Activated naive CD4-positive, alpha-beta T cell treated with Interleukin-2 at 50 U/mL for 16 hours (primary cell): Measurements from ENCODE around the gene CCNG2.
"Not testable (repeated sequence)": the region's sequence is repeated elsewhere in the genome, so short reads cannot be mapped to it uniquely, and the experiment has no call there.

ENCODE experiments used
- DNase-seq: peaks from one replicate; pipeline ENCODE4 v3.0.0-alpha.2; 2020

CCNG2 gene

GRCh38 chr4:77156912-77157858 lies at the start of gene CCNG2:
Gene CCNG2, plus strand, starts transcription at chr4:77157207. Its CDS starts 1,326 bp downstream, at chr4:77158533.
- DNase-seq: peak; percentile 82

GRCh38 chr4:77110730-77111129 lies 46.3 kb upstream of the CCNG2 start:
- DNase-seq: no peak

GRCh38 chr4:77113069-77113468 lies 43.9 kb upstream of the CCNG2 start:
- no peak for DNase-seq

- DNase-seq: no peak
Observed at GRCh38 chr4:77117721-77118120, 39.3 kb upstream of the CCNG2 start.

- no peak for DNase-seq
Observed at GRCh38 chr4:77120886-77121508, 36.0 kb upstream of the CCNG2 start.

GRCh38 chr4:77121736-77122240 lies 35.2 kb upstream of the CCNG2 start:
- no peak for DNase-seq

- no peak for DNase-seq
Observed at GRCh38 chr4:77122656-77123055, 34.4 kb upstream of the CCNG2 start.

GRCh38 chr4:77123411-77123810 lies 33.6 kb upstream of the CCNG2 start:
- DNase-seq: no peak

- no peak for DNase-seq
Observed at GRCh38 chr4:77124576-77124975, 32.4 kb upstream of the CCNG2 start.

GRCh38 chr4:77125961-77126360 lies 31.0 kb upstream of the CCNG2 start:
- DNase-seq: no peak

GRCh38 chr4:77126809-77127208 lies 30.2 kb upstream of the CCNG2 start:
- no peak for DNase-seq

- DNase-seq: no peak
Observed at GRCh38 chr4:77127215-77127614, 29.8 kb upstream of the CCNG2 start.

- no peak for DNase-seq
Observed at GRCh38 chr4:77127837-77128621, 29.0 kb upstream of the CCNG2 start.

- no peak for DNase-seq
Observed at GRCh38 chr4:77132652-77133312, 24.2 kb upstream of the CCNG2 start.

GRCh38 chr4:77137448-77137847 lies 19.6 kb upstream of the CCNG2 start:
- DNase-seq: not testable (repeated sequence)

GRCh38 chr4:77141964-77142645 lies 14.9 kb upstream of the CCNG2 start:
- DNase-seq: no peak

- no peak for DNase-seq
Observed at GRCh38 chr4:77142646-77143028, 14.4 kb upstream of the CCNG2 start.

GRCh38 chr4:77143091-77143490 lies 13.9 kb upstream of the CCNG2 start:
- no peak for DNase-seq

- DNase-seq: no peak
Observed at GRCh38 chr4:77145842-77146185, 11.2 kb upstream of the CCNG2 start.

- no peak for DNase-seq
Observed at GRCh38 chr4:77146186-77147078, 10.6 kb upstream of the CCNG2 start.
